ENCODE data around the gene C2CD3. TPM values are rescaled to one million over a fixed set of nuclear protein-coding genes. Genes with fewer than 3 reads are reported as not detected.

Gene C2CD3
- total and polyA plus RNA-seq, 5 donors = 10.1 to 19.1 (median 15.0) TPM

DNA sequence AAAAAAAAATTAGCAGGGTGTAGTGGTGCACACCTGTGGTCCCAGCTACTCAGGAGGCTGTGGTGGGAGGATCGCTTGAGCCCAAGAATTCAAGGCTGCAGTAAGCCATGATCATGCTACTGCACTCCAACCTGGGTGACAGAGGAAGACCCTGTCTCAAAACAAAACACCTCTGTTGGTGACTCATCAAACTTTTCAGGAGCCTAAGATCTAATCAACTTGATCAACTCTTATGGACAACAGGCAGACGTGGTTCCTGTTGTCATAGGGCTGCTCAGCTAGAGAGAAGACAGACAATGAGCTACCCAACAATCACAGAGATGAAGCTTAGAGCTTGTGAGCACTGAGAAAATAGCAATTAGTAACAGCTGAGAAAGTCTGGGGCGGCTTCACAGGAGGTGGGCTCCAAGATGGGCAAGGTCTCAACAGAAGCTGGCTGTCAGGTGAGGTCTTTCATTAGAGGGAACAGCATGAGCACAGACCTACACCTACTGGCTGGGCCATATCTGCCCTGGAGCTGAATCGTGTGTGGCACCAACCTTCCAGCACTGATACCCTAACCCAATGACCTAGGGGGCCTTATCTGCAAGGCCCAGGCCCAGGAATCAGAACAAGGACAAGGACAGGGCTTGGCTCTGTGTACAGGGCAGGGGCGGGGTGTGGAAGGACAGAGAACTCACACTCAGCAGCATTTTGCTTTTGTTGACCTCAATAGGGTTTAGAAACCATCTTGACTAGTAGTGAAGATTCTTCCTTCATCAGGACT lies 154.7 kb downstream of the C2CD3 start:
- WGBS = 96% methylated on average over 5 of the region's 5 CpGs
- ATAC-seq (no peak), DNase-seq (no peak)
- intact Hi-C loops (cut with DNase I) = no loop called here
- Histone ChIP-seq H3K27ac (ENCODE audit: low read length) (no peak overlapping the region), H3K4me1 (ENCODE audit: control insufficient read depth, insufficient read depth, low read length) (peaks cover 22% of the 10 kb centered on the region), H3K4me3 (ENCODE audit: low read length) (no peak overlapping the region), H3K9me3 (ENCODE audit: control insufficient read depth, low read length) (no peaks in the 10 kb centered on the region), H3K27me3 (ENCODE audit: control insufficient read depth, insufficient read depth) (no peaks in the 10 kb centered on the region)

- DNase-seq (no peak), ATAC-seq (no peak)
- intact Hi-C loops (cut with DNase I) = no loop called here
- Histone ChIP-seq H3K27ac (ENCODE audit: low read length) (no peak overlapping the region), H3K27me3 (ENCODE audit: control insufficient read depth, insufficient read depth) (no peaks in the 10 kb centered on the region), H3K9me3 (ENCODE audit: control insufficient read depth, low read length) (no peaks in the 10 kb centered on the region), H3K4me3 (ENCODE audit: low read length) (no peak overlapping the region), H3K4me1 (ENCODE audit: control insufficient read depth, insufficient read depth, low read length) (peaks cover 30% of the 10 kb centered on the region)
- WGBS = 84% methylated on average over 2 of the region's 2 CpGs
These were observed 155.9 kb downstream of the C2CD3 start for GRCh38 chr11:74014880-74015279.

DNA sequence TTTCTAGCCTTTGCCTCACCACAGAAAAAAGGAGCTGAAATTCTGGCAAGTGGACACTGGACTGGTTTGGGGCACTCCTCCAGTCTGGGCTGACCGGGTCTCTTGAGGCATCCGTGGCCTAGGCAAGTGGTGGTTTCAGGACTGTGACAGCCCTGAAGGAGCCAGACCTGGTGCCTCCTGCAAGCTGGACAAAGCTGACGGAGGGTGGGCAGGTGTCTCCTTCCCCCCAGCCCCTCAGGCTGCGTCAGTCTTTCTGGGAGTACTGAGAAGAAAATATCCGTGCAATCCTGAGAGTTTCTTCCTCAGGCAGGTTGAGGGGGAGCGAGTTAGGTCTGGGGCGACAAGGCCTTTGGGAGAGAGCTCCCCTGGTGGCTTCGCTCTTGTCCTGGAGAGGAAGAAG lies 157.7 kb downstream of the C2CD3 start:
- peaks cover 17% of the 10 kb centered on the region for H3K4me1 ChIP-seq (ENCODE audit: control insufficient read depth, insufficient read depth, low read length)
- no peak for ATAC-seq
- no peaks in the 10 kb centered on the region for H3K9me3 ChIP-seq (ENCODE audit: control insufficient read depth, low read length)
- H3K27ac ChIP-seq (ENCODE audit: low read length) = no peak overlapping the region
- WGBS = 97% methylated on average over 8 of the region's 8 CpGs
- intact Hi-C loops (cut with DNase I) = no loop called here
- no peak overlapping the region for H3K4me3 ChIP-seq (ENCODE audit: low read length)
- no peak for DNase-seq
- no peaks in the 10 kb centered on the region for H3K27me3 ChIP-seq (ENCODE audit: control insufficient read depth, insufficient read depth)

GRCh38 chr11:74012074-74012809 lies 158.6 kb downstream of the C2CD3 start:
- intact Hi-C loops (cut with DNase I) = no loop called here
- Histone ChIP-seq H3K27me3 (ENCODE audit: control insufficient read depth, insufficient read depth) (no peaks in the 10 kb centered on the region), H3K4me3 (ENCODE audit: low read length) (no peak overlapping the region), H3K27ac (ENCODE audit: low read length) (no peak overlapping the region), H3K9me3 (ENCODE audit: control insufficient read depth, low read length) (no peaks in the 10 kb centered on the region), H3K4me1 (ENCODE audit: control insufficient read depth, insufficient read depth, low read length) (peaks cover 13% of the 10 kb centered on the region)
- WGBS = 94% methylated on average over 14 of the region's 14 CpGs
- DNase-seq (no peak), ATAC-seq (no peak)

- intact Hi-C loops (cut with DNase I) = no loop called here
- Histone ChIP-seq H3K4me1 (ENCODE audit: control insufficient read depth, insufficient read depth, low read length) (peaks cover 13% of the 10 kb centered on the region), H3K27ac (ENCODE audit: low read length) (no peak overlapping the region), H3K27me3 (ENCODE audit: control insufficient read depth, insufficient read depth) (no peaks in the 10 kb centered on the region), H3K9me3 (ENCODE audit: control insufficient read depth, low read length) (no peaks in the 10 kb centered on the region), H3K4me3 (ENCODE audit: low read length) (no peak overlapping the region)
- peak; percentile 18 to 60 for ATAC-seq
- peak in 1 of 3 donors; percentile 44 for DNase-seq
- 67% methylated on average over 8 of the region's 8 CpGs for WGBS
These were observed 159.3 kb downstream of the C2CD3 start for GRCh38 chr11:74011360-74012073.

- WGBS = 84% methylated on average over 9 of the region's 9 CpGs
- Histone ChIP-seq H3K4me3 (ENCODE audit: low read length) (no peak overlapping the region), H3K27ac (ENCODE audit: low read length) (no peak overlapping the region), H3K27me3 (ENCODE audit: control insufficient read depth, insufficient read depth) (no peaks in the 10 kb centered on the region), H3K4me1 (ENCODE audit: control insufficient read depth, insufficient read depth, low read length) (peaks cover 13% of the 10 kb centered on the region), H3K9me3 (ENCODE audit: control insufficient read depth, low read length) (no peaks in the 10 kb centered on the region)
- ATAC-seq (peak in 1 of 2 donors; percentile 3), DNase-seq (no peak)
- intact Hi-C loops (cut with DNase I) = no loop called here
These were observed 160.2 kb downstream of the C2CD3 start for GRCh38 chr11:74010306-74011300.

- no peak overlapping the region for H3K4me3 ChIP-seq (ENCODE audit: low read length)
- intact Hi-C loops (cut with DNase I) = no loop called here
- H3K27me3 ChIP-seq (ENCODE audit: control insufficient read depth, insufficient read depth) = no peaks in the 10 kb centered on the region
- WGBS = 82% methylated on average over 5 of the region's 5 CpGs
- ATAC-seq (no peak), DNase-seq (no peak)
- peaks cover 13% of the 10 kb centered on the region for H3K4me1 ChIP-seq (ENCODE audit: control insufficient read depth, insufficient read depth, low read length)
- no peak overlapping the region for H3K27ac ChIP-seq (ENCODE audit: low read length)
- no peaks in the 10 kb centered on the region for H3K9me3 ChIP-seq (ENCODE audit: control insufficient read depth, low read length)
These were observed 161.0 kb downstream of the C2CD3 start for GRCh38 chr11:74009675-74010305.

- Histone ChIP-seq H3K4me3 (ENCODE audit: low read length) (no peak overlapping the region), H3K4me1 (ENCODE audit: control insufficient read depth, insufficient read depth, low read length) (peaks cover 13% of the 10 kb centered on the region), H3K27ac (ENCODE audit: low read length) (peak overlapping the region; percentile 1), H3K27me3 (ENCODE audit: control insufficient read depth, insufficient read depth) (no peaks in the 10 kb centered on the region), H3K9me3 (ENCODE audit: control insufficient read depth, low read length) (no peaks in the 10 kb centered on the region)
- intact Hi-C loops (cut with DNase I) = no loop called here
- ATAC-seq = no peak
- 77% methylated on average over 3 of the region's 3 CpGs for WGBS
- no peak for DNase-seq
These were observed 161.6 kb downstream of the C2CD3 start for GRCh38 chr11:74009230-74009547.

DNA sequence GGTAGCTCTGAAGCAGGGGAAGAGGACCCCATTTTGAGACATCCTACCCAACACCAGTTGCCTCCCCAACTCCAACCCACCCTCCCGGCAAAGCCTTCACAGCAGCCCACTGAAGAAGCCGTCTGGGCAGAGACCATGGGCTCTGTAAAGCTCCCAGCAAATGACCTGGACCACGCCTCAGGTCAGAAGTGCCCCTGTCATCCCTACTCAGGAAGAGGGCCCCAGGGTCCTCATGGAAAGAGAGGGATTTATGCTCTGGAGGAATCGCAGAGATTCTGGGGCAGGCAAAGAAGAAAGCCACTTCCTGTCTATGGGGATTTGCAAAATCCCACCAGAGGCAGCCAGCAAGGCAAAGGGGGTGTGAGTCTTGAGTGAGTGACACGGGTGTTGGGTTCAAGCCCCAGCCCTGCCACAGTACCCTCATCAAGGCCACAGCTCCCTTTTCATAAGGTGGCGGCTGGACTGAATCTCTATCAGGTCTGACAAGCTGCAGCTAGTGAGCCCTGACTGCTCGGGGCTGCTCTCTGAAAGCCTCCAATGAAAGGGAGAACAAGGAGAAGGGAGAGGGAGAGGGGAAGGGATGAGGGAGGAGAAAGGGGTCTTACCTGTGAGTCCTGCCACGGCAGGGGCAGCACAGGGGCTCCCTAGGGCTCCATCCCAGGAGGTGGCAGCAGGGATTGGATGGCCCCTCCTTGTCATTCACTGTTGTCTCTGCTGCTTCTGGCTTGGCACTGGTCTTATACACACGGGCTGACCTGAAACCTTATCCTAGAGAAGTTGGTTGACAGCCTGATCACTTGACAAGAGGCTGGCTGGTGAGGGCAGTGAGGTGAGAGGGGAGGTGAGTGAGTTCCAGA lies 162.2 kb downstream of the C2CD3 start, which contains the start of gene UCP3:
TSS of gene UCP3 (minus strand) at position 713 of the 857 bp plus-strand sequence. CDS start 2,043 bp downstream, outside the sequence.
- no peaks in the 10 kb centered on the region for H3K9me3 ChIP-seq (ENCODE audit: control insufficient read depth, low read length)
- intact Hi-C loops (cut with DNase I) = no loop called here
- ATAC-seq (peak; percentile 17 to 36), DNase-seq (no peak)
- WGBS = 68% methylated on average over 9 of the region's 9 CpGs
- peak within 1 kb of the TSS; percentile 53 for H3K27ac ChIP-seq (ENCODE audit: low read length)
- peaks cover 13% of the 10 kb centered on the region for H3K4me1 ChIP-seq (ENCODE audit: control insufficient read depth, insufficient read depth, low read length)
- no peaks in the 10 kb centered on the region for H3K27me3 ChIP-seq (ENCODE audit: control insufficient read depth, insufficient read depth)
- H3K4me3 ChIP-seq (ENCODE audit: low read length) = no peak within 1 kb of the TSS

Data from right cardiac atrium (tissue), 5 donors.